ENCODE data around the gene CATSPER3. TPM values are rescaled to one million over a fixed set of nuclear protein-coding genes. Genes with fewer than 3 reads are reported as not detected.

CATSPER3 gene
- total RNA-seq, 2 experiments from 2014 or later, result 0.31 to 0.32 TPM

DNA sequence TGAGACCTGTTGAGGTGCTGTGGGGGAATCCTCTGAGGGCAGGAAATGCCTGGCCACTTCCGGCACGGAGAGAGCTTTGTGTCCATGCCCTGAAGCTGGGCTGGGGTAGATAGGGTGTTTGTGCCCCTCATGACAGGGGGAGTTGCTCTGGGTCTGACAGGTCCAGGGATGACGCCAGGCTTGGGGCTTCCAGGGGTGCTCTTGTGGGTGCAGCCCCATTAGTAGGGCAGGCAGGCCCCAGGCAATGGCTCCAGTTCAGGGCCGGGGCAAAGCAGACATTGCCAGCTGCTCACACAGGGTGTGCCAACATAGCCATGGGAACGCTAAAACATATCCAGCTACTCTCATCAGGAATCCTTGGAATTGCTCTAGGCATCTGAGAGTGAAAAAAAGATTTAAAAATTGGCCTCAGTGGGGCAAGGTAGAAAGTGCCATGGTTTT lies 45.3 kb downstream of the CATSPER3 start:
- H3K27ac Mint-ChIP-seq, result no peak overlapping the region
- TF ChIP-seq, protein P1, sequence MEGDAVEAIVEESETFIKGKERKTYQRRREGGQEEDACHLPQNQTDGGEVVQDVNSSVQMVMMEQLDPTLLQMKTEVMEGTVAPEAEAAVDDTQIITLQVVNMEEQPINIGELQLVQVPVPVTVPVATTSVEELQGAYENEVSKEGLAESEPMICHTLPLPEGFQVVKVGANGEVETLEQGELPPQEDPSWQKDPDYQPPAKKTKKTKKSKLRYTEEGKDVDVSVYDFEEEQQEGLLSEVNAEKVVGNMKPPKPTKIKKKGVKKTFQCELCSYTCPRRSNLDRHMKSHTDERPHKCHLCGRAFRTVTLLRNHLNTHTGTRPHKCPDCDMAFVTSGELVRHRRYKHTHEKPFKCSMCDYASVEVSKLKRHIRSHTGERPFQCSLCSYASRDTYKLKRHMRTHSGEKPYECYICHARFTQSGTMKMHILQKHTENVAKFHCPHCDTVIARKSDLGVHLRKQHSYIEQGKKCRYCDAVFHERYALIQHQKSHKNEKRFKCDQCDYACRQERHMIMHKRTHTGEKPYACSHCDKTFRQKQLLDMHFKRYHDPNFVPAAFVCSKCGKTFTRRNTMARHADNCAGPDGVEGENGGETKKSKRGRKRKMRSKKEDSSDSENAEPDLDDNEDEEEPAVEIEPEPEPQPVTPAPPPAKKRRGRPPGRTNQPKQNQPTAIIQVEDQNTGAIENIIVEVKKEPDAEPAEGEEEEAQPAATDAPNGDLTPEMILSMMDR (IDR thresholded peaks at IDR 0.05), result no peak
- no peaks in the 10 kb centered on the region for H3K9me3 Mint-ChIP-seq
- no peaks in the 10 kb centered on the region for H3K4me1 Mint-ChIP-seq (ENCODE audit: low read depth)
- ATAC-seq (no peak), DNase-seq (no peak)
- ChIA-PET CTCF (no interaction called here), POLR2A (no interaction called here)
- intact Hi-C loops (cut with micrococcal nuclease), result no loop called here
- H3K4me3 Mint-ChIP-seq, result no peak overlapping the region
- H3K36me3 Mint-ChIP-seq (ENCODE audit: low read depth), result no peaks in the 10 kb centered on the region
- H3K27me3 Mint-ChIP-seq, result no peaks in the 10 kb centered on the region

GRCh38 chr5:135013445-135013844 lies 45.7 kb downstream of the CATSPER3 start:
- no peak overlapping the region for H3K4me3 Mint-ChIP-seq
- no peaks in the 10 kb centered on the region for H3K27me3 Mint-ChIP-seq
- TF ChIP-seq, protein P1 (IDR thresholded peaks at IDR 0.05), result no peak
- no peaks in the 10 kb centered on the region for H3K36me3 Mint-ChIP-seq (ENCODE audit: low read depth)
- POLR2A ChIA-PET, result no interaction called here
- no peak overlapping the region for H3K27ac Mint-ChIP-seq
- CTCF ChIA-PET, result no interaction called here
- no peaks in the 10 kb centered on the region for H3K4me1 Mint-ChIP-seq (ENCODE audit: low read depth)
- ATAC-seq (no peak), DNase-seq (no peak)
- H3K9me3 Mint-ChIP-seq, result no peaks in the 10 kb centered on the region
- intact Hi-C loops (cut with micrococcal nuclease), result no loop called here

DNA sequence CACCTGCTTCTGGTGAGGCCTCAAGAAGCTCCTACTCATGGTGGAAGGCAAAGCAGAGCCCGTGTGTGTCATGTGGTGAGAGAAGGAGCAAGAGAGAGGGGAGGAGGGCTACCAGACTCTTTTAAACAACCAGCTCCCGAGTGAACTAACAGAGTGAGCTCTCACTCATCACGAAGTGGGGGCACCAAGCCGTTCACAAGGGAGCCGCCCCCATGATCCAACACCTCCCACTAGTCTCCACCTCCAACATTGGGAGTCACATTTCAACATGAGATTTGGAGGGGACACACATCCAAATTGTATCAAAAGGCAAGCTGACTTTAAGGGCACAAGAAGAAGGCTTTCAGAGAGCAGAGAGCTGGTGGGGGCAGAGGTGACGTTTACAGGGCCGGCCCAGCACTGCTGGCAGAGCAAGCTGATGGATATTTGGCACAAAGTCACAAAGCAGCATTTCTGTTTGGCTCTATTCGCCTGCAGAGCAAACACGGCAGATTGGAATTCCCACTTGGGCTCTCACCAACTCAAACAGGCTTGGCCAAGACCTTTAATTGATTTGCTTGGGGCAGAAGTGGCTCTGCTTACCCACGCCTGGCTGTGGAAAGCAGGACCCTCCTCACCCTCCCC lies 46.4 kb downstream of the CATSPER3 start:
- H3K4me3 Mint-ChIP-seq, result no peak overlapping the region
- H3K4me1 Mint-ChIP-seq (ENCODE audit: low read depth), result no peaks in the 10 kb centered on the region
- TF ChIP-seq, protein P1 (IDR thresholded peaks at IDR 0.05), result no peak
- no peaks in the 10 kb centered on the region for H3K36me3 Mint-ChIP-seq (ENCODE audit: low read depth)
- H3K9me3 Mint-ChIP-seq, result no peaks in the 10 kb centered on the region
- intact Hi-C loops (cut with micrococcal nuclease), result no loop called here
- H3K27me3 Mint-ChIP-seq, result no peaks in the 10 kb centered on the region
- POLR2A ChIA-PET, result no interaction called here
- CTCF ChIA-PET, result no interaction called here
- no peak for DNase-seq
- ATAC-seq, result no peak
- H3K27ac Mint-ChIP-seq, result no peak overlapping the region

DNA sequence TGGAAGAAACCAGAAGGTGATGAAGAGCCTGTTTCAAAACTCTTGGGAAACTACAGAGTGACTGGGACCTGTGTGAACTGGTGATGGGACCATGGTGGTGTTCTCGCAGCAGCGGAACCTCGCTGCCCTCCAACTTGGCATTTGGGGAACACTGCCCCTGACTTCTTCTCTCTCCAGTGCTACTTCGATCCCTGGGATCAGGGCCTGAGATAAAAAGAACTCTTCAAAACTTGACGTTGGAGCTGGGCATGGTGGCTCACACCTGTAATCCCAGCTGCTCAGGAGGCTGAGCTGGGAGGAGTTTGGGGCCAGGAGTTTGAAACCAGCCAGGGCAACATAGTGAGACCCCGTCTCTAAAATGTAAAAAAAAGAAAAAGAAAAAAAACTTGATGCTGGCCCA lies 48.2 kb downstream of the CATSPER3 start:
- ATAC-seq, result no peak
- H3K27me3 Mint-ChIP-seq, result no peaks in the 10 kb centered on the region
- TF ChIP-seq, protein P1 (IDR thresholded peaks at IDR 0.05), result no peak
- no peak overlapping the region for H3K27ac Mint-ChIP-seq
- H3K9me3 Mint-ChIP-seq, result no peaks in the 10 kb centered on the region
- ChIA-PET POLR2A (no interaction called here), CTCF (no interaction called here)
- H3K36me3 Mint-ChIP-seq (ENCODE audit: low read depth), result no peaks in the 10 kb centered on the region
- DNase-seq, result no peak
- H3K4me3 Mint-ChIP-seq, result no peak overlapping the region
- intact Hi-C loops (cut with micrococcal nuclease), result no loop called here
- no peaks in the 10 kb centered on the region for H3K4me1 Mint-ChIP-seq (ENCODE audit: low read depth)

DNA sequence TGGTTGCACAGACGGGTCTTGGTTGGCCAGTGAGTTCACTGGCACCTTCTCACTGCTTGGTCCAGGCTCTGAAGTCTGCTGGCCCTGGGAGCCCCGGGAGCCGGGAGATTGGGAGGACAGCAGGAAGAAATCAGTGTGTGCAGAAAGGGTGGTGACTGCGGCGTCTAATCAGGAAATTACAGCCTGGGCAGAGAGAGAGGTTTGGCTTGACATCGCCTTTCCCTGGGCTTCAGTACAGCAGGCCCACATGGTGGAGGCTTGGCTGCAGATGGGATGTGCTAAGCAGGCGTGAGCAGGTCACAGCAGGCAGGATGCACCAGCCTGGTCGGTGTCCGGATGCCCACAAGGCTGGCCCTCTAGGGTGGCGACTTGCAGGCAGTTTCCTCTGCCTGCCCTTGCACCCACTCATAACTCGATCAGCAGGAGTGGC lies 49.2 kb downstream of the CATSPER3 start:
- Mint-ChIP-seq H3K4me3 (no peak overlapping the region), H3K27me3 (no peaks in the 10 kb centered on the region), H3K27ac (no peak overlapping the region), H3K36me3 (ENCODE audit: low read depth) (no peaks in the 10 kb centered on the region), H3K9me3 (no peaks in the 10 kb centered on the region), H3K4me1 (ENCODE audit: low read depth) (no peaks in the 10 kb centered on the region)
- ChIA-PET POLR2A (interaction anchor here (0.7 kb wide), 1 partner anchor 750 kb away, joined by 4 read pairs; no protein-coding TSS in a partner anchor), CTCF (no interaction called here)
- intact Hi-C loops (cut with micrococcal nuclease), result no loop called here
- no peak for DNase-seq
- ATAC-seq, result no peak
- TF ChIP-seq, protein P1 (IDR thresholded peaks at IDR 0.05), result no peak
